Adrenal gland (tissue), 5 donors: ENCODE measurements around the gene AGAP1.

ENCODE experiments used
- POLR2A ChIP-seq, 2 donors: fragments of 450-650 bp; IDR thresholded peaks; one replicate each; pipeline ENCODE4 v1.6.1; 2017; ENCODE audit warnings: antibody characterized with exemption in 2 of 2, mild to moderate bottlenecking in 2 of 2, moderate library complexity in 1 of 2
- TF ChIP-seq, protein P1 (sequence below), 6 experiments: fragments of 450-650 bp in 4 of 6; fragments of 200-600 bp in 2 of 6; sonication (generic) in 1 of 6; IDR thresholded peaks; 1 replicate in 5 of 6; 2 replicates in 1 of 6; pipeline versions ENCODE4 v1.5.1 to v1.8.0; 2016 to 2021; ENCODE audit warnings: antibody characterized with exemption in 6 of 6, mild to moderate bottlenecking in 2 of 6, moderate library complexity in 1 of 6
- donor health status: DM: no; HTN: no; CAD: no.

DNA sequence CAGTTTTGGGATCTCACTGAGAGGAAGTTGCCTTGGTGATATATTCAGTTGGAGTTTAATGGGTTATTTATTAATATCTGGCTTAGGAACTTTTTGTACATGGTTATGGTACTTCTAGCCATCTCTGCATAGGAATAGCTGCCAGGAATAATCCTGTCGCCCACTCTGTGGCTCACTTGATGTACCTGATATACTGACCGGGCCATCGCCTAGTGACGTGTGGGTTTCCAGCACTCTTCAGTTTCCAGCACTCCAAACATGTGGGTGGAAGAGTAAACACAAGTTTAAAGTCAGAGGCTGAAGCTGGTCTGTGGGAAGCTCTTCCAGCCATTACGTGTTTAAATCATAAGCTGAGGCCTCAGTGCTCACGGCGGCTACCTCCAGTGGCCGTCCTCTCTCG, 44.3 kb upstream of the AGAP1 start:
- no peak for TF ChIP-seq POLR2A (IDR thresholded peaks at IDR 0.05)
- TF ChIP-seq, protein P1, sequence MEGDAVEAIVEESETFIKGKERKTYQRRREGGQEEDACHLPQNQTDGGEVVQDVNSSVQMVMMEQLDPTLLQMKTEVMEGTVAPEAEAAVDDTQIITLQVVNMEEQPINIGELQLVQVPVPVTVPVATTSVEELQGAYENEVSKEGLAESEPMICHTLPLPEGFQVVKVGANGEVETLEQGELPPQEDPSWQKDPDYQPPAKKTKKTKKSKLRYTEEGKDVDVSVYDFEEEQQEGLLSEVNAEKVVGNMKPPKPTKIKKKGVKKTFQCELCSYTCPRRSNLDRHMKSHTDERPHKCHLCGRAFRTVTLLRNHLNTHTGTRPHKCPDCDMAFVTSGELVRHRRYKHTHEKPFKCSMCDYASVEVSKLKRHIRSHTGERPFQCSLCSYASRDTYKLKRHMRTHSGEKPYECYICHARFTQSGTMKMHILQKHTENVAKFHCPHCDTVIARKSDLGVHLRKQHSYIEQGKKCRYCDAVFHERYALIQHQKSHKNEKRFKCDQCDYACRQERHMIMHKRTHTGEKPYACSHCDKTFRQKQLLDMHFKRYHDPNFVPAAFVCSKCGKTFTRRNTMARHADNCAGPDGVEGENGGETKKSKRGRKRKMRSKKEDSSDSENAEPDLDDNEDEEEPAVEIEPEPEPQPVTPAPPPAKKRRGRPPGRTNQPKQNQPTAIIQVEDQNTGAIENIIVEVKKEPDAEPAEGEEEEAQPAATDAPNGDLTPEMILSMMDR (IDR thresholded peaks at IDR 0.05), result no peak
